ENCODE measurements around the gene HYOU1.
"Not testable (repeated sequence)": the region's sequence is repeated elsewhere in the genome, so short reads cannot be mapped to it uniquely, and the experiment has no call there.

The HYOU1 gene

GRCh38 chr11:119057000-119057769 lies at the start of gene HYOU1:
HYOU1 (minus strand) TSS chr11:119057205; CDS start chr11:119056160, 1,045 bp downstream.
- DNase-seq (ENCODE audit: low spot score) = peak; percentile 95

- DNase-seq (ENCODE audit: low spot score) = no peak
Observed at GRCh38 chr11:119103793-119104192, 46.8 kb upstream of the HYOU1 start.

GRCh38 chr11:119103161-119103664 lies 46.2 kb upstream of the HYOU1 start:
- DNase-seq (ENCODE audit: low spot score) = not testable (repeated sequence)

- peak; percentile 99 for DNase-seq (ENCODE audit: low spot score)
Observed at GRCh38 chr11:119101759-119102423, 44.9 kb upstream of the HYOU1 start, which contains the start of gene DPAGT1. DPAGT1 (minus strand) TSS chr11:119101853; CDS start chr11:119101655, 198 bp downstream.

GRCh38 chr11:119100994-119101758 lies 44.2 kb upstream of the HYOU1 start:
- DNase-seq (ENCODE audit: low spot score) = no peak

- peak; percentile 49 for DNase-seq (ENCODE audit: low spot score)
Observed at GRCh38 chr11:119100246-119100970, 43.4 kb upstream of the HYOU1 start.

GRCh38 chr11:119099711-119100110 lies 42.7 kb upstream of the HYOU1 start:
- DNase-seq (ENCODE audit: low spot score) = no peak

- DNase-seq (ENCODE audit: low spot score) = peak; percentile 100
Observed at GRCh38 chr11:119095066-119095880, 38.3 kb upstream of the HYOU1 start.

GRCh38 chr11:119094816-119095065 lies 37.7 kb upstream of the HYOU1 start:
- DNase-seq (ENCODE audit: low spot score) = peak; percentile 82

GRCh38 chr11:119093942-119094815 lies 37.2 kb upstream of the HYOU1 start:
- no peak for DNase-seq (ENCODE audit: low spot score)

GRCh38 chr11:119092880-119093842 lies 36.2 kb upstream of the HYOU1 start:
- peak; percentile 35 for DNase-seq (ENCODE audit: low spot score)

GRCh38 chr11:119091966-119092879 lies 35.2 kb upstream of the HYOU1 start:
- no peak for DNase-seq (ENCODE audit: low spot score)

GRCh38 chr11:119091178-119091577 lies 34.2 kb upstream of the HYOU1 start:
- DNase-seq (ENCODE audit: low spot score) = no peak

- no peak for DNase-seq (ENCODE audit: low spot score)
Observed at GRCh38 chr11:119089319-119089718, 32.3 kb upstream of the HYOU1 start.

- DNase-seq (ENCODE audit: low spot score) = no peak
Observed at GRCh38 chr11:119088406-119088805, 31.4 kb upstream of the HYOU1 start.

GRCh38 chr11:119087747-119088241 lies 30.8 kb upstream of the HYOU1 start:
- DNase-seq (ENCODE audit: low spot score) = no peak

- DNase-seq (ENCODE audit: low spot score) = no peak
Observed at GRCh38 chr11:119087123-119087522, 30.1 kb upstream of the HYOU1 start.

- DNase-seq (ENCODE audit: low spot score) = no peak
Observed at GRCh38 chr11:119085437-119085847, 28.4 kb upstream of the HYOU1 start.
